GM19468 (cell line): ENCODE results near the gene SRGAP3.

Experiments
- ATAC-seq: cut with Tn5 transposase; IDR thresholded peaks from one replicate; pipeline ENCODE4 v1.9.1; 2021; ENCODE audit warnings: mild to moderate bottlenecking, moderate library complexity, moderate number of reproducible peaks; ENCODE audit not compliant: unreplicated experiment; ENCODE audit errors: extremely low read depth

SRGAP3 gene

GRCh38 chr3:8982509-8982908, 266.9 kb downstream of the SRGAP3 start:
- no peak for ATAC-seq

GRCh38 chr3:8981700-8982099, 267.7 kb downstream of the SRGAP3 start:
- no peak for ATAC-seq

- no peak for ATAC-seq
Observed at GRCh38 chr3:8981296-8981695, 268.1 kb downstream of the SRGAP3 start.

- no peak for ATAC-seq
Observed at GRCh38 chr3:8980756-8981257, 268.6 kb downstream of the SRGAP3 start.

GRCh38 chr3:8979262-8979661, 270.2 kb downstream of the SRGAP3 start:
- no peak for ATAC-seq

GRCh38 chr3:8978551-8978950, 270.9 kb downstream of the SRGAP3 start:
- ATAC-seq = no peak

GRCh38 chr3:8976540-8977182, 272.8 kb downstream of the SRGAP3 start:
- no peak for ATAC-seq

GRCh38 chr3:8975081-8976020, 274.1 kb downstream of the SRGAP3 start:
- no peak for ATAC-seq

GRCh38 chr3:8974458-8974857, 275.0 kb downstream of the SRGAP3 start:
- no peak for ATAC-seq

GRCh38 chr3:8972639-8973038, 276.8 kb downstream of the SRGAP3 start:
- no peak for ATAC-seq

GRCh38 chr3:8970971-8971589, 278.4 kb downstream of the SRGAP3 start:
- peak; percentile 44 for ATAC-seq

GRCh38 chr3:8969241-8969640, 280.2 kb downstream of the SRGAP3 start:
- ATAC-seq = no peak

- ATAC-seq = no peak
Observed at GRCh38 chr3:8968375-8968882, 281.0 kb downstream of the SRGAP3 start.

- ATAC-seq = no peak
Observed at GRCh38 chr3:8967553-8967952, 281.9 kb downstream of the SRGAP3 start.

GRCh38 chr3:8966820-8967348, 282.6 kb downstream of the SRGAP3 start:
- ATAC-seq = no peak

- no peak for ATAC-seq
Observed at GRCh38 chr3:8966150-8966819, 283.2 kb downstream of the SRGAP3 start.

GRCh38 chr3:8964436-8965370, 284.7 kb downstream of the SRGAP3 start:
- ATAC-seq = no peak

- ATAC-seq = peak; percentile 89
Observed at GRCh38 chr3:8963137-8963853, 286.2 kb downstream of the SRGAP3 start, which contains the start of gene RAD18. TSS of gene RAD18 (minus strand) at chr3:8963472. CDS start at chr3:8963385, 87 bp downstream.
